ENCODE data around the gene LARGE1.

DNA sequence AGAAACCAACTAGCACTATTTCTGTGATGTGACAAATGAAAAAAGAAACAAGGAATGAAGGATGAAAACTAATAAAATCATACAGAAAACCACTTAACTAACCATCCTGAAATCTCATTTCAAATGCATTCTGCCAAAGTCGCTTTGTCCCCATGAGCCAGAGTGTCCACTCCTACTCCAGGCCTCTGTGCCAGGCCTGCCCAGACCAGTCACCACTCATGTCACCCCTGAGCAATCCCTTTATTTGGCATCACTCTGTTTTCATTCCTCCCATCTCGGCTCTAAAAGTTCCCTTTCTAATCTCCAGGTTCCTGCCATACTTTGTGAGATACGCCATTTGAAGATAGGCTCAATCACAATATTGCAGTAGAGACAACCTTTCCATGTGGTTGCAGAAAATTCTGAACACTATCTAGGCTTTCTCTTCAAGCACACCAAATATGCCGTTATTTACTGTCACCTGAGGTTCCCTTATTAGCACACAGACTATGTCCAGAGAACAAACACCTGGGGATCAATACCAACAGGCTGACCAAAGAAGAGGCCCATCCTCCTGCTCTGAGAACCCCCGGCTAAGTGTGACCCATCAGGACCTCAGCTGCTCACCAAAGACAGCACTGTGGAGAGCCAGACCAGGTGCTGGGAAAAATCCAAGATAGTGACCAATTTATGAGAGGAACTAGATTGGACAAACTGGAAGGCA lies 202.4 kb downstream of the LARGE1 start:
- no peak for TF ChIP-seq TAF1 (IDR thresholded peaks at IDR 0.05; ENCODE audit: low read depth)
- TF ChIP-seq NFIC (IDR thresholded peaks at IDR 0.05) = no peak
- no peak for TF ChIP-seq YY1 (IDR thresholded peaks at IDR 0.05; ENCODE audit: low read depth)
- TF ChIP-seq EGR1 (IDR thresholded peaks at IDR 0.05) = no peak
- TF ChIP-seq, protein P1, sequence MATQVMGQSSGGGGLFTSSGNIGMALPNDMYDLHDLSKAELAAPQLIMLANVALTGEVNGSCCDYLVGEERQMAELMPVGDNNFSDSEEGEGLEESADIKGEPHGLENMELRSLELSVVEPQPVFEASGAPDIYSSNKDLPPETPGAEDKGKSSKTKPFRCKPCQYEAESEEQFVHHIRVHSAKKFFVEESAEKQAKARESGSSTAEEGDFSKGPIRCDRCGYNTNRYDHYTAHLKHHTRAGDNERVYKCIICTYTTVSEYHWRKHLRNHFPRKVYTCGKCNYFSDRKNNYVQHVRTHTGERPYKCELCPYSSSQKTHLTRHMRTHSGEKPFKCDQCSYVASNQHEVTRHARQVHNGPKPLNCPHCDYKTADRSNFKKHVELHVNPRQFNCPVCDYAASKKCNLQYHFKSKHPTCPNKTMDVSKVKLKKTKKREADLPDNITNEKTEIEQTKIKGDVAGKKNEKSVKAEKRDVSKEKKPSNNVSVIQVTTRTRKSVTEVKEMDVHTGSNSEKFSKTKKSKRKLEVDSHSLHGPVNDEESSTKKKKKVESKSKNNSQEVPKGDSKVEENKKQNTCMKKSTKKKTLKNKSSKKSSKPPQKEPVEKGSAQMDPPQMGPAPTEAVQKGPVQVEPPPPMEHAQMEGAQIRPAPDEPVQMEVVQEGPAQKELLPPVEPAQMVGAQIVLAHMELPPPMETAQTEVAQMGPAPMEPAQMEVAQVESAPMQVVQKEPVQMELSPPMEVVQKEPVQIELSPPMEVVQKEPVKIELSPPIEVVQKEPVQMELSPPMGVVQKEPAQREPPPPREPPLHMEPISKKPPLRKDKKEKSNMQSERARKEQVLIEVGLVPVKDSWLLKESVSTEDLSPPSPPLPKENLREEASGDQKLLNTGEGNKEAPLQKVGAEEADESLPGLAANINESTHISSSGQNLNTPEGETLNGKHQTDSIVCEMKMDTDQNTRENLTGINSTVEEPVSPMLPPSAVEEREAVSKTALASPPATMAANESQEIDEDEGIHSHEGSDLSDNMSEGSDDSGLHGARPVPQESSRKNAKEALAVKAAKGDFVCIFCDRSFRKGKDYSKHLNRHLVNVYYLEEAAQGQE (IDR thresholded peaks at IDR 0.05; ENCODE audit: low read depth) = no peak
- no peak for TF ChIP-seq TCF12 (IDR thresholded peaks at IDR 0.05; ENCODE audit: low read depth)
- TF ChIP-seq TEAD4 (IDR thresholded peaks at IDR 0.05) = no peak
- TF ChIP-seq RAD21 (IDR thresholded peaks at IDR 0.05; ENCODE audit: low read depth) = no peak
- TF ChIP-seq CREB1 (IDR thresholded peaks at IDR 0.05; ENCODE audit: low read depth) = no peak
- TF ChIP-seq ZBTB7A (IDR thresholded peaks at IDR 0.05; ENCODE audit: low read depth) = no peak
